Osteoblast (primary cell): ENCODE measurements around the gene VEGFA. TPM values are rescaled to one million over a fixed set of nuclear protein-coding genes. Genes with fewer than 3 reads are reported as not detected.

Experiments used
- DNase-seq: peaks from one replicate; pipeline ENCODE4 v3.0.0; 2011; ENCODE audit warnings: low spot score, mixed read lengths; ENCODE audit not compliant: insufficient read length; ENCODE audit errors: missing footprints
- H2AFZ ChIP-seq: 2 replicates; pipeline ENCODE4 v1.6.0; 2011; ENCODE audit warnings: mild to moderate bottlenecking, low read length
- H3K27ac ChIP-seq: 2 replicates; pipeline ENCODE4 v1.5.1; 2011; ENCODE audit warnings: mild to moderate bottlenecking, low read depth, low read length, moderate library complexity
- H3K27me3 ChIP-seq: 2 replicates; pipeline ENCODE4 v1.6.0; 2012; ENCODE audit warnings: mild to moderate bottlenecking, control low read depth, inconsistent platforms, low read length, moderate library complexity; ENCODE audit not compliant: insufficient read depth
- H3K36me3 ChIP-seq: 2 replicates; pipeline ENCODE4 v1.5.1; 2011; ENCODE audit warnings: mild to moderate bottlenecking, low read length, control low read depth, moderate library complexity; ENCODE audit not compliant: insufficient read depth
- H3K4me1 ChIP-seq: 2 replicates; pipeline ENCODE4 v1.5.1; 2011; ENCODE audit warnings: mild to moderate bottlenecking, low read length, control low read depth, moderate library complexity; ENCODE audit not compliant: insufficient read depth
- H3K4me2 ChIP-seq: 2 replicates; pipeline ENCODE4 v1.6.0; 2011; ENCODE audit warnings: mild to moderate bottlenecking, low read length; ENCODE audit not compliant: insufficient read depth
- H3K4me3 ChIP-seq: fragments of 200-600 bp; sonication (generic); 3 replicates; pipeline ENCODE4 v1.5.1; 2012; ENCODE audit warnings: mild to moderate bottlenecking, low read length, inconsistent platforms; ENCODE audit not compliant: insufficient read depth
- H3K79me2 ChIP-seq: 2 replicates; pipeline ENCODE4 v1.6.0; 2012; ENCODE audit warnings: mild to moderate bottlenecking, low read length, control low read depth, inconsistent platforms; ENCODE audit not compliant: insufficient read depth
- H3K9me3 ChIP-seq: 2 replicates; pipeline ENCODE4 v1.5.1; 2011; ENCODE audit warnings: low read depth, low read length, control low read depth
- H4K20me1 ChIP-seq: 2 replicates; pipeline ENCODE4 v1.6.0; 2012; ENCODE audit warnings: mild to moderate bottlenecking, low read length, control low read depth; ENCODE audit not compliant: insufficient read depth
- CTCF ChIP-seq: IDR thresholded peaks from 2 replicates; pipeline ENCODE4 v1.5.1; 2011; ENCODE audit warnings: mild to moderate bottlenecking, low read depth, low read length, moderate library complexity; ENCODE audit errors: extremely low read depth
- total RNA-seq: library from RNA; depleted of rRNA; stranded (reverse); fragments of >200 nt; gene quantifications from 2 replicates; pipeline ENCODE4 v1.2.3, GENCODE V29; 2012

Gene VEGFA
- total RNA-seq, 1 donor: 193 TPM

- Histone ChIP-seq H3K4me2 (no peak overlapping the region), H3K9me3 (no peaks in the 10 kb centered on the region), H3K27ac (no peak overlapping the region), H3K27me3 (no peaks in the 10 kb centered on the region), H3K4me1 (peaks cover 9% of the 10 kb centered on the region), H2AFZ (no peak overlapping the region), H3K4me3 (no peak overlapping the region), H3K79me2 (peaks cover 84% of the 10 kb centered on the region), H3K36me3 (peaks cover 95% of the 10 kb centered on the region), H4K20me1 (peaks cover 96% of the 10 kb centered on the region)
- no peak for TF ChIP-seq CTCF
- DNase-seq: peak; percentile 65
Measured at GRCh38 chr6:43779852-43780236, 9.8 kb downstream of the VEGFA start.

- H3K27me3 ChIP-seq: no peaks in the 10 kb centered on the region
Measured at GRCh38 chr6:43780293-43780692, 10.3 kb downstream of the VEGFA start.

GRCh38 chr6:43780941-43781928, 11.2 kb downstream of the VEGFA start:
- no peaks in the 10 kb centered on the region for H3K9me3 ChIP-seq
- H3K79me2 ChIP-seq: peaks cover 70% of the 10 kb centered on the region
- H3K27me3 ChIP-seq: no peaks in the 10 kb centered on the region
- H3K4me1 ChIP-seq: no peaks in the 10 kb centered on the region
- no peak overlapping the region for H3K4me2 ChIP-seq
- no peak for TF ChIP-seq CTCF
- no peak overlapping the region for H2AFZ ChIP-seq
- H3K36me3 ChIP-seq: peaks cover 99% of the 10 kb centered on the region
- no peak overlapping the region for H3K4me3 ChIP-seq
- H4K20me1 ChIP-seq: peaks cover 92% of the 10 kb centered on the region
- peak; percentile 41 for DNase-seq
- no peak overlapping the region for H3K27ac ChIP-seq

More at GRCh38 chr6:43780293-43780692, 10.3 kb downstream of the VEGFA start:
- Histone ChIP-seq H3K4me3 (no peak overlapping the region), H3K4me1 (peaks cover 5% of the 10 kb centered on the region), H3K27ac (no peak overlapping the region), H3K79me2 (peaks cover 80% of the 10 kb centered on the region), H2AFZ (no peak overlapping the region), H4K20me1 (peaks cover 96% of the 10 kb centered on the region), H3K36me3 (peaks cover 99% of the 10 kb centered on the region), H3K4me2 (no peak overlapping the region), H3K9me3 (no peaks in the 10 kb centered on the region)
- DNase-seq: peak; percentile 51
- no peak for TF ChIP-seq CTCF
